ENCODE measurements around the gene ZNF764.

DNA sequence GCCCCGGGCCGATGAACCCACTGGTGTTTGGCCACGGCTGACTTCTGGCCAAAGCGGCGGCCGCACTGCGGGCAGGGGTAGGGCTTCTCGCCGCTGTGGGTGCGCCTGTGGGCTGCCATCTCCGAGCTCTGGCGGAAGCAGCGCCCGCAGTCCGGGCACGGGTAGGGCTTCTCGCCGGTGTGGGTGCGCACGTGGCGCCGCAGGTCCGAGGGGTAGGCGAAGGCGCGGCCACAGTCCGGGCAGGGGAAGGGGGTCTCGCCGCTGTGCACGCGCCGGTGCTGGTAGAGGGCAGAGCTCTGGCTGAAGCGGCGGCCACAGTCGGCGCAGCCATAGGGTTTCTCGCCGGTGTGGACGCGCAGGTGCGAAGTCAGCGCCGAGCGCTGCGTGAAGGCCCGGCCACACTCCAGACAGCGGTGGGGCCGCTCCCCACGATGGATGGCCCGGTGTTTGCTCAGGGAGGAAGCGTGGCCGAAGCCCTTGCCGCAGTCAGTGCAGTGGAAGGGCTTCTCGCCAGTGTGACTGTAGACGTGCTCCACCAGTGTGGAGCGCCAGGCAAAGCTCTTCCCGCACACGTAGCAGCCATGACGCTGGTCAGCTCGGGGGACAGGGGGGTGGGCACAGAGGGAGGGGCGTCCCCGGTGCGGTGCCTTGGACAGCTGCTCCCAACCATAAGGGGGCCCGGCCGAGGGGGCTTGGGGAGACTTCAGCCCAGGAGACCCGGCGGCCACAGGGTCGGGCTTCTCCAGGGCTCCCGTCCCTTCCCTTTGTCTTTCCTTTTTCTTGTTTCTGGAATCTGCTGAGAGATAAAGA is 2.7 kb downstream of the ZNF764 start:
- TF ChIP-seq, protein P1, sequence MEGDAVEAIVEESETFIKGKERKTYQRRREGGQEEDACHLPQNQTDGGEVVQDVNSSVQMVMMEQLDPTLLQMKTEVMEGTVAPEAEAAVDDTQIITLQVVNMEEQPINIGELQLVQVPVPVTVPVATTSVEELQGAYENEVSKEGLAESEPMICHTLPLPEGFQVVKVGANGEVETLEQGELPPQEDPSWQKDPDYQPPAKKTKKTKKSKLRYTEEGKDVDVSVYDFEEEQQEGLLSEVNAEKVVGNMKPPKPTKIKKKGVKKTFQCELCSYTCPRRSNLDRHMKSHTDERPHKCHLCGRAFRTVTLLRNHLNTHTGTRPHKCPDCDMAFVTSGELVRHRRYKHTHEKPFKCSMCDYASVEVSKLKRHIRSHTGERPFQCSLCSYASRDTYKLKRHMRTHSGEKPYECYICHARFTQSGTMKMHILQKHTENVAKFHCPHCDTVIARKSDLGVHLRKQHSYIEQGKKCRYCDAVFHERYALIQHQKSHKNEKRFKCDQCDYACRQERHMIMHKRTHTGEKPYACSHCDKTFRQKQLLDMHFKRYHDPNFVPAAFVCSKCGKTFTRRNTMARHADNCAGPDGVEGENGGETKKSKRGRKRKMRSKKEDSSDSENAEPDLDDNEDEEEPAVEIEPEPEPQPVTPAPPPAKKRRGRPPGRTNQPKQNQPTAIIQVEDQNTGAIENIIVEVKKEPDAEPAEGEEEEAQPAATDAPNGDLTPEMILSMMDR (IDR thresholded peaks at IDR 0.05; ENCODE audit: low read length) = no peak
- TF ChIP-seq EZH2 (IDR thresholded peaks at IDR 0.05; ENCODE audit: borderline replicate concordance, low read length) = no peak

All from OCI-LY1 (cell line).